Chondrocyte (in vitro differentiated cells): ENCODE results near the gene FOXL2NB. TPM values are rescaled to one million over a fixed set of nuclear protein-coding genes. Genes with fewer than 3 reads are reported as not detected.

Experiments
- DNase-seq: peaks from one replicate; pipeline ENCODE4 v3.0.0; 2021; ENCODE audit warnings: mixed read lengths, low spot score
- H3K27ac Mint-ChIP-seq: one replicate; pipeline ENCODE4 v1.8.0; 2021; ENCODE audit warnings: mild to moderate bottlenecking, moderate library complexity, mixed read lengths; ENCODE audit not compliant: unreplicated experiment
- H3K27me3 Mint-ChIP-seq: 2 replicates; pipeline ENCODE4 v1.8.0; 2021; ENCODE audit warnings: low read depth, mixed read lengths
- H3K36me3 Mint-ChIP-seq: 2 replicates; pipeline ENCODE4 v1.8.0; 2021; ENCODE audit warnings: low read depth, mixed read lengths
- H3K4me1 Mint-ChIP-seq: 2 replicates; pipeline ENCODE4 v1.8.0; 2021; ENCODE audit warnings: low read depth, mild to moderate bottlenecking, mixed read lengths
- H3K4me3 Mint-ChIP-seq: one replicate; pipeline ENCODE4 v1.8.0; 2021; ENCODE audit warnings: mild to moderate bottlenecking, moderate library complexity, mixed read lengths; ENCODE audit not compliant: unreplicated experiment
- H3K9me3 Mint-ChIP-seq: 2 replicates; pipeline ENCODE4 v1.8.0; 2021; ENCODE audit warnings: low read depth, mixed read lengths
- CTCF ChIP-seq: fragments of 200-600 bp; sonication (generic); IDR thresholded peaks from 2 replicates; pipeline ENCODE4 v1.5.0; 2021; ENCODE audit warnings: antibody characterized with exemption, mild to moderate bottlenecking, moderate library complexity
- total RNA-seq: library from RNA; stranded (reverse); gene quantifications from 3 replicates; pipeline ENCODE4 v1.2.1, GENCODE V29; 2021

Gene FOXL2NB
- total RNA-seq, 1 donor from 2014 or later: 0.17 TPM

GRCh38 chr3:138928727-138929372, 18.2 kb upstream of the FOXL2NB start:
- TF ChIP-seq CTCF: no peak
- no peak overlapping the region for H3K4me3 Mint-ChIP-seq
- H3K27me3 Mint-ChIP-seq: peaks cover 23% of the 10 kb centered on the region
- no peak overlapping the region for H3K27ac Mint-ChIP-seq
- H3K9me3 Mint-ChIP-seq: no peaks in the 10 kb centered on the region
- peak; percentile 74 for DNase-seq
- H3K36me3 Mint-ChIP-seq: peaks cover 1% of the 10 kb centered on the region
- no peaks in the 10 kb centered on the region for H3K4me1 Mint-ChIP-seq

GRCh38 chr3:138933068-138933668, 13.8 kb upstream of the FOXL2NB start:
- no peaks in the 10 kb centered on the region for H3K9me3 Mint-ChIP-seq
- DNase-seq: no peak
- peaks cover 16% of the 10 kb centered on the region for H3K4me1 Mint-ChIP-seq
- no peak overlapping the region for H3K27ac Mint-ChIP-seq
- no peak for TF ChIP-seq CTCF
- H3K4me3 Mint-ChIP-seq: no peak overlapping the region
- H3K27me3 Mint-ChIP-seq: peaks cover 55% of the 10 kb centered on the region
- no peaks in the 10 kb centered on the region for H3K36me3 Mint-ChIP-seq

GRCh38 chr3:138933981-138934691, 12.9 kb upstream of the FOXL2NB start:
- Mint-ChIP-seq H3K9me3 (no peaks in the 10 kb centered on the region), H3K27me3 (peaks cover 63% of the 10 kb centered on the region), H3K27ac (no peak overlapping the region), H3K4me3 (no peak overlapping the region), H3K4me1 (peaks cover 16% of the 10 kb centered on the region), H3K36me3 (no peaks in the 10 kb centered on the region)
- no peak for DNase-seq
- TF ChIP-seq CTCF: no peak

GRCh38 chr3:138935505-138935862, 11.5 kb upstream of the FOXL2NB start:
- Mint-ChIP-seq H3K4me1 (peaks cover 16% of the 10 kb centered on the region), H3K36me3 (no peaks in the 10 kb centered on the region), H3K4me3 (peak overlapping the region; percentile 70), H3K9me3 (no peaks in the 10 kb centered on the region), H3K27ac (no peak overlapping the region), H3K27me3 (peaks cover 66% of the 10 kb centered on the region)
- no peak for TF ChIP-seq CTCF
- DNase-seq: no peak

GRCh38 chr3:138935863-138936740, 10.9 kb upstream of the FOXL2NB start:
- peaks cover 69% of the 10 kb centered on the region for H3K27me3 Mint-ChIP-seq

More at GRCh38 chr3:138935863-138936740, 10.9 kb upstream of the FOXL2NB start:
- Mint-ChIP-seq H3K4me3 (peak overlapping the region; percentile 70), H3K27ac (no peak overlapping the region), H3K36me3 (no peaks in the 10 kb centered on the region), H3K4me1 (peaks cover 16% of the 10 kb centered on the region), H3K9me3 (no peaks in the 10 kb centered on the region)
- no peak for DNase-seq
- TF ChIP-seq CTCF: peak; percentile 95
